Thymus (tissue), 11 donors: ENCODE data around the gene PLAC1. TPM values are rescaled to one million over a fixed set of nuclear protein-coding genes. Genes with fewer than 3 reads are reported as not detected.

Experiments used
- DNase-seq, 9 donors: peaks; one replicate each; pipeline ENCODE4 v3.0.0-alpha.2; 2013; ENCODE audit warnings: low spot score in 9 of 9, low read depth in 6 of 9, missing footprints in 1 of 9
- H3K27ac ChIP-seq, 2 donors: one replicate each; pipeline ENCODE4 v1.5.1; 2013; ENCODE audit warnings: control low read depth in 1 of 2, low read depth in 1 of 2, low read length in 1 of 2, mild to moderate bottlenecking in 1 of 2, moderate library complexity in 1 of 2
- H3K27me3 ChIP-seq, 2 donors: one replicate each; pipeline ENCODE4 v1.5.1; 2013; ENCODE audit warnings: low read length in 1 of 2; ENCODE audit not compliant: control insufficient read depth in 2 of 2, insufficient read depth in 1 of 2
- H3K36me3 ChIP-seq, 2 donors: one replicate each; pipeline ENCODE4 v1.5.1; 2013; ENCODE audit warnings: low read length in 1 of 2, mild to moderate bottlenecking in 1 of 2, moderate library complexity in 1 of 2; ENCODE audit not compliant: control insufficient read depth in 2 of 2, insufficient read depth in 2 of 2
- H3K4me1 ChIP-seq, 2 donors: one replicate each; pipeline ENCODE4 v1.5.1; 2013; ENCODE audit warnings: low read length in 2 of 2; ENCODE audit not compliant: control insufficient read depth in 2 of 2, insufficient read depth in 2 of 2
- H3K4me3 ChIP-seq, 2 donors: one replicate each; pipeline ENCODE4 v1.5.1; 2013; ENCODE audit warnings: low read length in 2 of 2, control low read depth in 1 of 2, mild to moderate bottlenecking in 1 of 2
- H3K9me3 ChIP-seq, 2 donors: one replicate each; pipeline ENCODE4 v1.5.1; 2013; ENCODE audit warnings: low read length in 1 of 2, mild to moderate bottlenecking in 1 of 2; ENCODE audit not compliant: control insufficient read depth in 2 of 2, insufficient read depth in 1 of 2
- WGBS: extraction: QIAGEN DNeasy Blood & Tissue Kit; methylation state at CpG from one replicate; pipeline ENCODE4 v1.1.7; 2013; 5-methylcytosine and 5-hydroxymethylcytosine counted together
- polyA plus RNA-seq: library from polyadenylated mRNA; stranded (reverse); fragments of 200-250 nt; gene quantifications from one replicate; pipeline ENCODE4 v1.2.3, GENCODE V29; 2013
- total RNA-seq: library from RNA; stranded (reverse); fragments of 120-200 nt; gene quantifications from one replicate; pipeline ENCODE4 v1.2.4, GENCODE V29; 2013
- donor health status: healthy.

PLAC1 gene
- total and polyA plus RNA-seq, 2 donors, result 0.24 to 0.91 TPM

- Histone ChIP-seq H3K27ac (no peak overlapping the region), H3K4me1 (no peaks in the 10 kb centered on the region), H3K27me3 (no peaks in the 10 kb centered on the region), H3K36me3 (no peaks in the 10 kb centered on the region), H3K9me3 (no peaks in the 10 kb centered on the region), H3K4me3 (no peak overlapping the region)
- no peak for DNase-seq
- WGBS, result 100% methylated on average over 1 of the region's 1 CpG
These were observed 50.1 kb downstream of the PLAC1 start for GRCh38 chrX:134608153-134608552.

GRCh38 chrX:134607523-134607922, 50.7 kb downstream of the PLAC1 start:
- DNase-seq, result no peak
- no peak overlapping the region for H3K27ac ChIP-seq
- no peaks in the 10 kb centered on the region for H3K36me3 ChIP-seq
- H3K4me3 ChIP-seq, result no peak overlapping the region
- no peaks in the 10 kb centered on the region for H3K9me3 ChIP-seq
- no peaks in the 10 kb centered on the region for H3K4me1 ChIP-seq
- WGBS, result over 99% methylated on average over 6 of the region's 6 CpGs
- no peaks in the 10 kb centered on the region for H3K27me3 ChIP-seq

- no peaks in the 10 kb centered on the region for H3K9me3 ChIP-seq
- H3K27me3 ChIP-seq, result no peaks in the 10 kb centered on the region
- no peaks in the 10 kb centered on the region for H3K36me3 ChIP-seq
- DNase-seq, result no peak
- 86% methylated on average over 4 of the region's 4 CpGs for WGBS
- no peaks in the 10 kb centered on the region for H3K4me1 ChIP-seq
- no peak overlapping the region for H3K4me3 ChIP-seq
- H3K27ac ChIP-seq, result no peak overlapping the region
These were observed 53.5 kb downstream of the PLAC1 start for GRCh38 chrX:134604701-134605311.

- no peak for DNase-seq
- no peaks in the 10 kb centered on the region for H3K4me1 ChIP-seq
- 94% methylated on average over 3 of the region's 3 CpGs for WGBS
- no peaks in the 10 kb centered on the region for H3K9me3 ChIP-seq
- no peaks in the 10 kb centered on the region for H3K36me3 ChIP-seq
- H3K27ac ChIP-seq, result no peak overlapping the region
- H3K4me3 ChIP-seq, result no peak overlapping the region
- no peaks in the 10 kb centered on the region for H3K27me3 ChIP-seq
These were observed 54.2 kb downstream of the PLAC1 start for GRCh38 chrX:134603806-134604700.

- no peak overlapping the region for H3K4me3 ChIP-seq
- no peak for DNase-seq
- no peak overlapping the region for H3K27ac ChIP-seq
- no peaks in the 10 kb centered on the region for H3K9me3 ChIP-seq
- no peaks in the 10 kb centered on the region for H3K27me3 ChIP-seq
- H3K36me3 ChIP-seq, result no peaks in the 10 kb centered on the region
- H3K4me1 ChIP-seq, result no peaks in the 10 kb centered on the region
These were observed 55.9 kb downstream of the PLAC1 start for GRCh38 chrX:134602410-134602809.

- H3K27me3 ChIP-seq, result no peaks in the 10 kb centered on the region
- H3K27ac ChIP-seq, result no peak overlapping the region
- no peak for DNase-seq
- no peak overlapping the region for H3K4me3 ChIP-seq
- H3K36me3 ChIP-seq, result no peaks in the 10 kb centered on the region
- H3K4me1 ChIP-seq, result no peaks in the 10 kb centered on the region
- 98% methylated on average over 1 of the region's 1 CpG for WGBS
- H3K9me3 ChIP-seq, result no peaks in the 10 kb centered on the region
These were observed 57.0 kb downstream of the PLAC1 start for GRCh38 chrX:134601240-134601765.

GRCh38 chrX:134600714-134601113, 57.6 kb downstream of the PLAC1 start:
- no peaks in the 10 kb centered on the region for H3K36me3 ChIP-seq

GRCh38 chrX:134599184-134599914, 58.9 kb downstream of the PLAC1 start:
- Histone ChIP-seq H3K27ac (no peak overlapping the region), H3K4me1 (no peaks in the 10 kb centered on the region), H3K4me3 (no peak overlapping the region), H3K36me3 (no peaks in the 10 kb centered on the region), H3K27me3 (no peaks in the 10 kb centered on the region), H3K9me3 (no peaks in the 10 kb centered on the region)
- WGBS, result 90% methylated on average over 5 of the region's 5 CpGs
- no peak for DNase-seq

More at GRCh38 chrX:134600714-134601113, 57.6 kb downstream of the PLAC1 start:
- Histone ChIP-seq H3K27ac (no peak overlapping the region), H3K4me3 (no peak overlapping the region), H3K27me3 (no peaks in the 10 kb centered on the region), H3K4me1 (no peaks in the 10 kb centered on the region), H3K9me3 (no peaks in the 10 kb centered on the region)
- DNase-seq, result no peak
- 12% methylated on average over 2 of the region's 2 CpGs for WGBS

GRCh38 chrX:134592303-134592702, 66.0 kb downstream of the PLAC1 start:
- H3K4me1 ChIP-seq, result no peaks in the 10 kb centered on the region
- no peaks in the 10 kb centered on the region for H3K36me3 ChIP-seq
- no peak overlapping the region for H3K4me3 ChIP-seq
- no peaks in the 10 kb centered on the region for H3K27me3 ChIP-seq
- H3K9me3 ChIP-seq, result no peaks in the 10 kb centered on the region
- no peak overlapping the region for H3K27ac ChIP-seq
- DNase-seq, result no peak
